D341Med (cell line): Measurements from ENCODE around the gene ZNF3.

Source experiments
- DNase-seq: peaks from one replicate; pipeline ENCODE4 v3.0.0; 2012; ENCODE audit warnings: low spot score

ZNF3 gene

DNA sequence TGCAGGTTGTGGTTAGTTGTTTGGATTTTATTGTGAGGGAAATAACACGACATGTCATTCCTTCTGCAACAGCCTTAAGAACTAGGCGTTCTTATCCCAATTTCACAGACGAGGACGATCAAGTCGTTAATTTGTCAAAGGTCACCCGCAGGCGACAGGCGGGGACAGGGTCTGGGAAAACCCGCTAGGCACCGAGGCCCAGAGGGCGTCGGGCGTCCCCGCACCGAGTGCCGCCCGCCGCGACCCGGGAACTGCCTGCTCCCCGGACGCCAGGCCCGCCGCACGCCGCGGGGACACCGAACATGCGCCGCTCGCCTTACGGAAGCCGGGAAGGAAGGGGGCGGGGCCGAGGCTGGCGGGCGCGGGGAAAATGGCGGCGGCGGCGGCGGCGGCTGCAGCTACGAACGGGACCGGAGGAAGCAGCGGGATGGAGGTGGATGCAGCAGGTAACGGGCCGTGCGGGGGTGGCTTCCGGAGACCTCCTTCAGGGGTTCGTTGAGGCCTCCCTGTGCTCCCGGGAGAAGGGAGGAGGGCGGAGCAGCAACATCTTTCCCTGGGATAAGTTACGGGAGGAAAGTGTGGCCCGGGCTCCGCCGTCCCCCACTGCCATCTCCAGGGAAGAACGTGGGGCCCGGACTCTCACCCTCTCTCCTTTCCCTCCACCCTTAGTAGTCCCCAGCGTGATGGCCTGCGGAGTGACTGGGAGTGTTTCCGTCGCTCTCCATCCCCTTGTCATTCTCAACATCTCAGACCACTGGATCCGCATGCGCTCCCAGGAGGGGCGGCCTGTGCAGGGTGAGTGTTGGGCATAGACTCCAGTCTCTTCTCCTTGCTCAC lies 7.3 kb upstream of the ZNF3 start, which contains the start of gene COPS6:
Gene COPS6, plus strand, starts transcription at position 349 of the 837 bp plus-strand sequence. Its CDS starts 22 bp downstream, at position 371.
- DNase-seq, result peak; percentile 92

- DNase-seq, result no peak
These were observed 6.6 kb upstream of the ZNF3 start for GRCh38 chr7:100088095-100088620.

GRCh38 chr7:100087055-100087750 lies 5.7 kb upstream of the ZNF3 start:
- DNase-seq, result no peak

- no peak for DNase-seq
These were observed 4.0 kb upstream of the ZNF3 start for GRCh38 chr7:100085515-100085914.

DNA sequence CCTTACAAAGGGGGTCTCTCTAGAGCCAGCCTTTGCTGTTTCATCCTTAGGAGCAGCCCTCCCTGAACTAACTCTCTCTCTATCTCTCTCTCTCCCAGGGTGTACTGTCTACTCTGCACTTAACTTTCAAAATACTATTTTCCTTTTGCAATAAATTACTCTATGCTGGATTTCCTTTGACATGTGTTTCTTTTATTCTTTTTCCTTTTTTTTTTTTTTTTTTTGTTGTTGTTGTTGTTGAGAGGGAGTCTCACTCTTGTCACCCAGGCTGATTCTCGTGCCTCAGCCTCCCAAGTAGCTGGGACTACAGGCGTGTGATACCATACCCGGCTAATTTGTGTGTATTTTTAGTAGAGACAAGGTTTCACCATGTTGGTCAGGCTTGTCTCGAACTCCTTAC lies 1.5 kb upstream of the ZNF3 start:
- DNase-seq, result no peak

- DNase-seq, result peak; percentile 57
These were observed 502 bp downstream of the ZNF3 start for GRCh38 chr7:100080907-100081534.

DNA sequence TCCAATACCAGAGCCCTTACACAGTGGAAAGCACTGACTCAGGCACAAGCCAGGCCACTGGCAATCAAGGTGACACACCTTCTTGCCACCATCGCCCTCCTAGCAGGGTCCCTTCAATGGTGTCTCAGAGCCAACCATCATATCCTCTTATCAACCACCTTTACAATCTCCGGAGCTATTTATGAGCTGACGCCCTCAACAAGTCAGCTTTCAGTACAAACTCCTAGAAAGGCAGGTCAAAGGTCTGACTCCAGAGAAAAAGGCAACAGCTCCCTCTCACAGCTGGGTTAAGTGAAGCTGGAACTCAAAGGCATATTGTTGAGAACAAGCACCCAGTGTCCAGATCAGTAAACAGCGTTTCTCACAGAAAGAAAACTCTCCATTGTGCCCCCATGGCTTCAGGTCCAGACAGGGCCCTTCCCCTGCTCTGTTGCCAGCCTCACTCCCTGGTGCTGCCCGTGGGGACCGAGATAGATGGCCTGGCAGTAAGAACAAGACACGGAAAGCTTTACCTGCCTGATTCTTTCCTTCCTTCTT lies 2.4 kb downstream of the ZNF3 start:
- DNase-seq, result no peak

DNA sequence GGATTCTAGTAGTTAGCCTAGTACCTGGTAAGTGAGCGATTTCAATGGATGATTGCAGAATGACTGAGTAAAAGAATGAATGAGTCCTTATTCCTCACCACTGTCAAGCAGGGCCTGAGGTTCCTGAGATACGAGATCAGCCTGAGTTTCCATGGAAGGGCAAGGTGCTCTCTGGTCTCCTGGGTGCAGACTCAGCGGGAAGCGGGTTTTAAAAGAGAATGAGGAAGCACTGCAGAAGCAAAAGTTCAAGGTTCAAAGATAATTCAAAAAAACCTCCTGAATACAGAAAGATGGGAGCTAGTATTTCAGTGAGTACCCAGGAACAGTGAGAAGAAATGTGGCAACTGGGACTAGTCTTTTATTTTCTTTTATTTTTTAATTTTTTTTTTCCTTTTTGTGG lies 4.3 kb downstream of the ZNF3 start:
- no peak for DNase-seq

- no peak for DNase-seq
These were observed 6.1 kb downstream of the ZNF3 start for GRCh38 chr7:100075418-100075817.

GRCh38 chr7:100074841-100075240 lies 6.7 kb downstream of the ZNF3 start:
- DNase-seq, result no peak

DNA sequence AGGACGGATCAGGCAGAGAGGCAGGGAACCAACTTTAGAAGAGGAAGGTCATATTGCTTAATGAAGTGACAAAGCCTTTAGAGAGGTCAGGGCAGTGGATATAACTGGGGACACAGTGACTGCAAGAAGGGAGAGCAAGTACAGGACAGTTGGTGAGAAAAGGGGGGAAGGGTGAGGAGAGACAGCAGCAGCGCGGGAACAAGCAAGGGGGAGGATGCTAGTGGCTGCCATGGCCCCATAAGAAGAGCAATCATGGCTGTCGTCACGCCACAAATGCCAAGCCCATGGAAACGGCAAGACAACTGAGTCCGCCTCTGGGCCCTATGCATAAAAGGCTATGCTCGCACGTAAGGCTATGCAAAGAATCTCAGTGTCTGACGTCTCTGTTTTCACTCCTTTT lies 9.1 kb downstream of the ZNF3 start:
- DNase-seq, result no peak

GRCh38 chr7:100071018-100071723 lies 10.4 kb downstream of the ZNF3 start:
- DNase-seq, result no peak

- no peak for DNase-seq
These were observed 11.5 kb downstream of the ZNF3 start for GRCh38 chr7:100069991-100070390.

DNA sequence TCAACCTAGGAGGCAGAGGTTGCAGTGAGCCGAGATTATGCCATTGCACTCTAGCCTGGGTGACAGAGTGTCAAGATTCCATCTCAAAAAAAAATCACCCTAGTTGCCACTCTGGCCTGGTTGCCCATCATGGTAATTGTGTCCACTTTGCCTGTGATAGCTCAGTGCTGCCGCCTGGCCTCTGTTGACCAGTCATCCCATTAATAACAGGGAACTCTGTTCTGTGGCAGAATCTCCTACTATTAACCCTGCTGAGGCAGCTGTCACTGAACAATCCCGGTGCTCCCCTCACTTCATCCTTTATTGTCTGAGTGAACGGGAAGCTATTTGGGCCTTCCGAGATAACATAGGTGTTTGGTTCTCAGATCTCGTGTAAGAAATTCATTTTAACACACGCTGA lies 14.6 kb downstream of the ZNF3 start:
- no peak for DNase-seq

DNA sequence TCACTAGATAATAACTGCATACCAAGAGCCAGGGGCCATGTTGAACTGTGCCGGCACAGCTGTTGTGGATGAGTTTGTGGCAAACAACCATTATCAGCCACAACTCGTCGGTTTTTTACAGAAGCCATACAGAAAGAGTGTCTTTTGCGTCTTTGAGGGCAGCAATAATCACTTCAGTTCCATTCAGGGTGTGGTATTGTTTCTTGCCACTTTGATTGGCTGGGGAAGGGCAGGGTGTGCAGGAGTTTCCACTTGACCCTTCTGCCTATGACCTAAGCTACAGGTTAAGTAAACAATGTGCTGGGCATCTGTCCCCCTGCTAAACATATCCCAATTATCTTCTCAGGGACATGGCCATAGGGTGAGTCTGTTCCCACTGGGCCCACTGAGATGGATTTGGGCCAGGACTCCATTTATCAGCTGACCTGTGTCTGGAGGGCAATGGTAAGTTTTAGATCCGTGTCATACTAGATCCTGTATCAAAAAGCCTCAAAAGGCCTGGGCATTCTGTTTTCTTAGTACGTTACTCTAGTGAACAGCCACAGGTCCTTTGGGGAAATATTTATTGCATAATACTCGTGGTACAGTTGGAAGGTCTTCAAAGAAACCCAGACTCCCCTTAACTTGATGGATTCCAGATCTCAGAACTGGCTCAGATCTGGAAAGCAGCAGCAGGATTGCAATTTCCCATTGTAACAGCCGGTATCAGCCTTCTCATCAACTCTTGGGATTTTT lies 15.9 kb downstream of the ZNF3 start:
- DNase-seq, result no peak

GRCh38 chr7:100064162-100064561 lies 17.4 kb downstream of the ZNF3 start:
- DNase-seq, result no peak

DNA sequence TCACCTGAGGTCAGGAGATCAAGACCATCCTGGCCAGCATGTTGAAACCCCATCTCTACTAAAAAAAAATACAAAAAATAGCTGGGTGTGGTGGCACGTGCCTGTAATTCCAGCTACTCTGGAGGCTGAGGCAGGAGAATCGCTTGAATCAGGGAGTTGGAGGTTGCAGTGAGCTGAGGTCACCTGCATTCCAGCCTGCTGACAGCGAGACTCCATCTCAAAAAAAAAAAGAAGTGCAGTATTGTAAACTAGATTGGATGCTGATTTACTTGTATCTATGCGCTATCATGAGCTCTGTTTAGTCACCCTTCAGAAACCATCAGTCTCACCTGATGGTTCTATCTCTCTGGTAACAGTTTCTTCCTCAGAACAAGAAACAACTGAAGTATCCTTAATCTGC lies 18.1 kb downstream of the ZNF3 start:
- DNase-seq, result no peak

DNA sequence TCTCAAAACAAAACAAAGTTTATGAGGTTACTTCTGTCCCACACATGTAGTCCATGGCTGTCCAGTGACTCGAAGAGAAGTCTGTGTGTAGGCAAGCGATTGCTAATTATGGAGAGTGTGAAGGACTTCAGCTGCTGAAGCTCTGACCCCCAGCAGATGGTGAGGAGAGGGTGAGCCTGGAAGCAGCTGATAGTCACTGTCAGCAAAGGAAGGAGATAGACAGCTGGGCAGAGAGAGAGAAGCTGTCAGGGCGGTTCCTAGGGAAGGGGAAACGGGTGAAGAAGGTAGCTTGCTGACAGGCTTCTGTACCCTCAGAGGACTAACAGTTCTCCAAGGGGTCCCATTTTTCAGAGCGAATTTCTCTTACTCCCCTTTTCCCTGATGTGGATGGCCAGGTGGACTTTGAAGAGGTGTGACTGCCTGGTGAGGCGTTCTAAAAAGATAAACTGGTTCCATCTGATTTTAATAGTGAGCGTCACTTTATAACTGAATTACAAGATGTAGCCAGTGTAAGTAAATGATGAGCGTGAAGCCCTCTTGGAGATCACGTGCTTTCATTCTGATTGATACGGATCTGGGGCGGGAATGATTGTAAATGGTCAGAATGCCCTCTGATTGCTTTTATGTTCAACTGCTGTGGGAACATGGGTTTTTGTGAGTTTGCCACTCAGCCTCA lies 19.9 kb downstream of the ZNF3 start:
- DNase-seq, result no peak

- no peak for DNase-seq
These were observed 22.2 kb downstream of the ZNF3 start for GRCh38 chr7:100059251-100059739.

DNA sequence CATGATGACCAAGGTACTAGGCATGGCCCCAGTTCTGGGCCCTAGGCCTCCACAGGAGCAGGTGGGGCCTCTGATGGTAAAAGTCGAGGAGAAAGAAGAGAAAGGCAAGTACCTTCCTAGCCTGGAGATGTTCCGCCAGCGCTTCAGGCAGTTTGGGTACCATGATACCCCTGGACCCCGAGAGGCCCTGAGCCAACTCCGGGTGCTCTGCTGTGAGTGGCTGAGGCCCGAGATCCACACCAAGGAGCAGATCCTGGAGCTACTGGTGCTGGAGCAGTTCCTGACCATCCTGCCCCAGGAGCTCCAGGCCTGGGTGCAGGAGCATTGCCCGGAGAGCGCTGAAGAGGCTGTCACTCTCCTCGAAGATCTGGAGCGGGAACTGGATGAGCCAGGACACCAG lies 24.5 kb downstream of the ZNF3 start:
- DNase-seq, result no peak
